ENCODE data around the gene SYNE2.

SYNE2 gene

DNA sequence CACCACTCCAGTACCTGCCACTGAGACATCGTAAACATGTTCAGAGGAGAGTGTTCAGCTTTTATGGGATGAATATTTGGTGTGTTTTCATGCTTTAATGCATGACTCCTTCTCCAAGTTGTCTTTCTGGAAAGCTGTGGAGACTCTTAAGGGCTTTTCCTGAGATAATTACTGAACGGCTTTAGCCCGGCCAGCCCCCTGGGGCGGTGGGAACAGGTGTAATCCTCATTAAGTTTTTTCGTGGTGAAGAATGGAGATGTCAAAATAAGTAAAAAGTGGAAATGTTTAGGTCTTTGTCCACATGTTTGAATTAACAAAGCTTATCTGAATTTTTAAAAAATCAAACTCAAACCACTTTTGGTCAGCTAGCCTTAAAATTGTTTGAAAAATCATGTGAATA is 1.5 kb downstream of the SYNE2 start:
- no peaks in the 10 kb centered on the region for H4K20me1 ChIP-seq (ENCODE audit: low read depth, low read length)
- no peaks in the 10 kb centered on the region for H3K9me3 ChIP-seq (ENCODE audit: insufficient read depth, low read length)
- H3K9me2 ChIP-seq (replicated peaks; ENCODE audit: insufficient read depth, low read length): no peaks in the 10 kb centered on the region
- no peak for TF ChIP-seq EZH2phosphoT487 (conservative IDR thresholded peaks at IDR 0.05; ENCODE audit: low read length)
- TF ChIP-seq, protein P1, sequence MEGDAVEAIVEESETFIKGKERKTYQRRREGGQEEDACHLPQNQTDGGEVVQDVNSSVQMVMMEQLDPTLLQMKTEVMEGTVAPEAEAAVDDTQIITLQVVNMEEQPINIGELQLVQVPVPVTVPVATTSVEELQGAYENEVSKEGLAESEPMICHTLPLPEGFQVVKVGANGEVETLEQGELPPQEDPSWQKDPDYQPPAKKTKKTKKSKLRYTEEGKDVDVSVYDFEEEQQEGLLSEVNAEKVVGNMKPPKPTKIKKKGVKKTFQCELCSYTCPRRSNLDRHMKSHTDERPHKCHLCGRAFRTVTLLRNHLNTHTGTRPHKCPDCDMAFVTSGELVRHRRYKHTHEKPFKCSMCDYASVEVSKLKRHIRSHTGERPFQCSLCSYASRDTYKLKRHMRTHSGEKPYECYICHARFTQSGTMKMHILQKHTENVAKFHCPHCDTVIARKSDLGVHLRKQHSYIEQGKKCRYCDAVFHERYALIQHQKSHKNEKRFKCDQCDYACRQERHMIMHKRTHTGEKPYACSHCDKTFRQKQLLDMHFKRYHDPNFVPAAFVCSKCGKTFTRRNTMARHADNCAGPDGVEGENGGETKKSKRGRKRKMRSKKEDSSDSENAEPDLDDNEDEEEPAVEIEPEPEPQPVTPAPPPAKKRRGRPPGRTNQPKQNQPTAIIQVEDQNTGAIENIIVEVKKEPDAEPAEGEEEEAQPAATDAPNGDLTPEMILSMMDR (IDR thresholded peaks at IDR 0.05; ENCODE audit: insufficient read depth, low read length, poor library complexity, severe bottlenecking): no peak
- peak overlapping the region; percentile 79 for H3K9ac ChIP-seq (ENCODE audit: low read length)
- H3F3A ChIP-seq (ENCODE audit: insufficient read depth): peaks cover 23% of the 10 kb centered on the region
- no peaks in the 10 kb centered on the region for H3K36me3 ChIP-seq (ENCODE audit: low read length)
- H3K27me3 ChIP-seq (ENCODE audit: low read length): no peaks in the 10 kb centered on the region
- H3K27ac ChIP-seq (ENCODE audit: low read depth, low read length): peak overlapping the region; percentile 92
- H3K4me2 ChIP-seq (ENCODE audit: low read depth, low read length, poor library complexity, severe bottlenecking): peak overlapping the region; percentile 89
- H3K79me2 ChIP-seq (ENCODE audit: insufficient read depth, low read length): peaks cover 61% of the 10 kb centered on the region
- H3K4me3 ChIP-seq (ENCODE audit: insufficient read depth, low read length, poor library complexity, severe bottlenecking): peak overlapping the region; percentile 84
- no peak overlapping the region for H2AFZ ChIP-seq (ENCODE audit: low read depth, low read length, severe bottlenecking)

DNA sequence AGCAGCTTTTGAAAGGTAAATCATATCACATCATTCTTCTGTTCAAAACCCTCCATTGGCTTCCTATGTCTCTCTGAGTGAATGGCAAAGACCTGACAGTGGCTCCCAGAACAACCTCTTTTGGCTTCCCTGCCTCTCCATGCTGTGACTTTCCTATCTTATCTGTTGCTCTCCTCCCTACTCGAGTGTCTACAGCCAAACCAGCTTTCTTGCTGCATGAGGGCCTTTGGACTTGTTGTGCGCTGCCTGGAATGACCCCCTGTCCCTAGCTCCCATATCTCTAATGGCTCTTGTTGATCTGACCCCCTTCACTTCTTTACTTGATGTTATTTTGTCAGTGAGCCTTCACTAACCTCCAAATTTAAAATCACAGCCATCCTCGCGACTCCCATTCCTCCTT is 2.5 kb downstream of the SYNE2 start:
- Histone ChIP-seq H3K9me2 (replicated peaks; ENCODE audit: insufficient read depth, low read length) (no peaks in the 10 kb centered on the region), H3F3A (ENCODE audit: insufficient read depth) (peaks cover 31% of the 10 kb centered on the region), H3K36me3 (ENCODE audit: low read length) (no peaks in the 10 kb centered on the region), H3K4me3 (ENCODE audit: insufficient read depth, low read length, poor library complexity, severe bottlenecking) (peak overlapping the region; percentile 84), H3K27me3 (ENCODE audit: low read length) (no peaks in the 10 kb centered on the region), H3K9ac (ENCODE audit: low read length) (peak overlapping the region; percentile 79), H3K27ac (ENCODE audit: low read depth, low read length) (peak overlapping the region; percentile 92), H3K4me2 (ENCODE audit: low read depth, low read length, poor library complexity, severe bottlenecking) (peak overlapping the region; percentile 89), H3K79me2 (ENCODE audit: insufficient read depth, low read length) (peaks cover 69% of the 10 kb centered on the region), H2AFZ (ENCODE audit: low read depth, low read length, severe bottlenecking) (no peak overlapping the region), H4K20me1 (ENCODE audit: low read depth, low read length) (no peaks in the 10 kb centered on the region), H3K9me3 (ENCODE audit: insufficient read depth, low read length) (no peaks in the 10 kb centered on the region)
- no peak for TF ChIP-seq EZH2phosphoT487 (conservative IDR thresholded peaks at IDR 0.05; ENCODE audit: low read length)
- TF ChIP-seq, protein P1 (IDR thresholded peaks at IDR 0.05; ENCODE audit: insufficient read depth, low read length, poor library complexity, severe bottlenecking): no peak

DNA sequence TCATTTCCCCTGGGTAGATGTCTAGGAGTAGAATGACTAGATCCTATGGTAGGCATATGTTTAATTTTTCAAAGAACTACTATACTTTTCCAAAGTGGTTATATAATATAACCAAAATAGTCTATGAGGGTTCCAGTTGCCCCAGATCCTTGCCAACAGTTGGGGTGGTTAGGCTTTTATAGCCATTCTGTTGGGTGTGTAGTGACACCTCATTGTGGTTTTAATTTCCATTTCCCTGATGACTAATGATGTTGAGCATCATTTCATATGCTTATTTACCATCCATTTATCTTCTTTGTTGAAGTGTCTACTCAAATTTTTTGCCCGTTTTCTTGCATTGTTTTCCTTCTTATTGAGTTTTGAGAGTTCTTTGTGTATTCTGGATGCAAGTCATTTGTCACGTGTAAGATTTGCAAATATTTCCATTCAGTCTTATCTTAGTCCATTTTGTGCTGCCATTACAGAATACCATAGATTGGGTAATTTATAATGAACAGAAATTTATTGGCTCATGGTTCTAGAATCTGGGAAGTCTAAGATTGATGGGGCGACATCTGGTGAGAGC is 4.7 kb downstream of the SYNE2 start:
- no peaks in the 10 kb centered on the region for H3K9me3 ChIP-seq (ENCODE audit: insufficient read depth, low read length)
- H3K27me3 ChIP-seq (ENCODE audit: low read length): no peaks in the 10 kb centered on the region
- H2AFZ ChIP-seq (ENCODE audit: low read depth, low read length, severe bottlenecking): no peak overlapping the region
- H3F3A ChIP-seq (ENCODE audit: insufficient read depth): peaks cover 49% of the 10 kb centered on the region
- H3K9ac ChIP-seq (ENCODE audit: low read length): 0 out of 2 replicates have a peak overlapping the region, but pooled peaks have one; percentile 8
- peak overlapping the region; percentile 92 for H3K27ac ChIP-seq (ENCODE audit: low read depth, low read length)
- no peaks in the 10 kb centered on the region for H3K36me3 ChIP-seq (ENCODE audit: low read length)
- TF ChIP-seq, protein P1 (IDR thresholded peaks at IDR 0.05; ENCODE audit: insufficient read depth, low read length, poor library complexity, severe bottlenecking): no peak
- no peak for TF ChIP-seq EZH2phosphoT487 (conservative IDR thresholded peaks at IDR 0.05; ENCODE audit: low read length)
- H3K4me2 ChIP-seq (ENCODE audit: low read depth, low read length, poor library complexity, severe bottlenecking): peak overlapping the region; percentile 89
- H3K4me3 ChIP-seq (ENCODE audit: insufficient read depth, low read length, poor library complexity, severe bottlenecking): peak overlapping the region; percentile 7
- no peaks in the 10 kb centered on the region for H4K20me1 ChIP-seq (ENCODE audit: low read depth, low read length)
- peaks cover 92% of the 10 kb centered on the region for H3K79me2 ChIP-seq (ENCODE audit: insufficient read depth, low read length)
- no peaks in the 10 kb centered on the region for H3K9me2 ChIP-seq (replicated peaks; ENCODE audit: insufficient read depth, low read length)

Measured in SU-DHL-6 (cell line).